ENCODE results near the gene C16orf95. TPM values are rescaled to one million over a fixed set of nuclear protein-coding genes. Genes with fewer than 3 reads are reported as not detected.

C16orf95 gene
- total RNA-seq, 1 donor from 2014 or later, result 1.7 TPM

- H3K4me3 ChIP-seq (ENCODE audit: low read depth, low read length), result no peak overlapping the region
- TF ChIP-seq, protein P1, sequence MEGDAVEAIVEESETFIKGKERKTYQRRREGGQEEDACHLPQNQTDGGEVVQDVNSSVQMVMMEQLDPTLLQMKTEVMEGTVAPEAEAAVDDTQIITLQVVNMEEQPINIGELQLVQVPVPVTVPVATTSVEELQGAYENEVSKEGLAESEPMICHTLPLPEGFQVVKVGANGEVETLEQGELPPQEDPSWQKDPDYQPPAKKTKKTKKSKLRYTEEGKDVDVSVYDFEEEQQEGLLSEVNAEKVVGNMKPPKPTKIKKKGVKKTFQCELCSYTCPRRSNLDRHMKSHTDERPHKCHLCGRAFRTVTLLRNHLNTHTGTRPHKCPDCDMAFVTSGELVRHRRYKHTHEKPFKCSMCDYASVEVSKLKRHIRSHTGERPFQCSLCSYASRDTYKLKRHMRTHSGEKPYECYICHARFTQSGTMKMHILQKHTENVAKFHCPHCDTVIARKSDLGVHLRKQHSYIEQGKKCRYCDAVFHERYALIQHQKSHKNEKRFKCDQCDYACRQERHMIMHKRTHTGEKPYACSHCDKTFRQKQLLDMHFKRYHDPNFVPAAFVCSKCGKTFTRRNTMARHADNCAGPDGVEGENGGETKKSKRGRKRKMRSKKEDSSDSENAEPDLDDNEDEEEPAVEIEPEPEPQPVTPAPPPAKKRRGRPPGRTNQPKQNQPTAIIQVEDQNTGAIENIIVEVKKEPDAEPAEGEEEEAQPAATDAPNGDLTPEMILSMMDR (conservative IDR thresholded peaks at IDR 0.05; ENCODE audit: low read depth, low read length), result no peak
- no peak for DNase-seq (ENCODE audit: low read depth)
These were observed 14.1 kb upstream of the C16orf95 start for GRCh38 chr16:87331241-87331801.

GRCh38 chr16:87330646-87331045 is 13.5 kb upstream of the C16orf95 start:
- DNase-seq (ENCODE audit: low read depth), result no peak
- H3K4me3 ChIP-seq (ENCODE audit: low read depth, low read length), result no peak overlapping the region
- TF ChIP-seq, protein P1 (conservative IDR thresholded peaks at IDR 0.05; ENCODE audit: low read depth, low read length), result no peak

GRCh38 chr16:87330257-87330624 is 13.0 kb upstream of the C16orf95 start:
- no peak overlapping the region for H3K4me3 ChIP-seq (ENCODE audit: low read depth, low read length)
- TF ChIP-seq, protein P1 (conservative IDR thresholded peaks at IDR 0.05; ENCODE audit: low read depth, low read length), result no peak
- DNase-seq (ENCODE audit: low read depth), result no peak

DNA sequence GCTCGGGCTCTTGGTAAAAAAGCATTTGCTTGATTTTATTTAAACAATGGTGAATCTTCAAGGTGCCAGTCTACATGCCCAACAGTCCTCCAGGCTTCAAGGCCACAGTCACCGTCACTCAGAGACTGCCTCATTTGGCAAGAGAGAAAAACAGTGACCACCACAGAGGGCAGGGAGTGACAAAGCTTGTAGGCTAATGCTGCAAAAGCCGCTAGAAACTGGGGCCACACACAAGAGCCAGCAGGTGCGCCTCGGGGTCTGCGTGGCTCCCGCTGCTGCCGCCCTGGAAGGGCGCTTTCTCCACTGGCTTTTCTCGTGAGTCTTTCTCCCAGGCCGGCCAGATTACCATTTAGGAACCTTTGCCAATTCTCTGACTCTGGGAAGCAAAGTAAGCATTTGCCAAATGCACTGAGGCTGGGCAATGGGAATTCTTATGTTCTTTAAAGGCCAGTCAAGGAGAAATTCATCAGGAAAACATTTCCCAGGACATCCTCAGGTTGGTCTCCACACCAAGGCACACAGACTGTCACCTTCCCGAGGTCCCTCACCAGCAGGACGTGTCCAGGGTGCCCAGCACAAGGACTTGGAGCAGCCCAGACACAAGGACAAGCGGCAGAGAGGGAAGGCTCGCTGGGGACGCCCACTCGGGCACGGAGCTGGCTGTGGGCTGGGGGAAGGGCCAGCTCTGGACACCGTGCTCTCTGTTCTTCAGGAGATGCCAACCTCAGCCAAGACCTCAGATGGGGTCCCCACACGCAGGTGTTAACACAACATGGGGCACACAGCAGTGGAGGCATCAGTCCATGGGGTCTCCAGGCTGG is 12.5 kb upstream of the C16orf95 start:
- no peak overlapping the region for H3K4me3 ChIP-seq (ENCODE audit: low read depth, low read length)
- DNase-seq (ENCODE audit: low read depth), result no peak
- TF ChIP-seq, protein P1 (conservative IDR thresholded peaks at IDR 0.05; ENCODE audit: low read depth, low read length), result no peak

DNA sequence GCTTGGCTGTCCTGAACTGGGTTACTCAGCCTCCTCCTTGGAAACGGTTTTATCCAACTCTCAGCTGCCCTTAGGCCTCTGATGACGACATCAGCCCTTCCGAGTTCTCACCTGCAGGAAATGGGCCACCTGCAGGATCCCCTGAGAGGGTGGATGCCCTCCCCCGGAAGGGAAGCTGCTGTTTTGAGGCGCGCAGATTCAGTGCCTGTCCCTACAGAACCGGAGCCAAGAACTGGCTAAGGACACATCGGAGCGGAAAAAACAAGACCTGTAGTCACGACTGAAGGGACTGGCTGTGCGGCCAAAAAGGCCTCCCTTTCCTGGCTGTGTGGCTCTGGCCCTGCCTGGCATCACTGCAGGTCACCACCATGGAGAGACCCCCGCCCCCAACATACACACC is 11.7 kb upstream of the C16orf95 start:
- no peak for DNase-seq (ENCODE audit: low read depth)

DNA sequence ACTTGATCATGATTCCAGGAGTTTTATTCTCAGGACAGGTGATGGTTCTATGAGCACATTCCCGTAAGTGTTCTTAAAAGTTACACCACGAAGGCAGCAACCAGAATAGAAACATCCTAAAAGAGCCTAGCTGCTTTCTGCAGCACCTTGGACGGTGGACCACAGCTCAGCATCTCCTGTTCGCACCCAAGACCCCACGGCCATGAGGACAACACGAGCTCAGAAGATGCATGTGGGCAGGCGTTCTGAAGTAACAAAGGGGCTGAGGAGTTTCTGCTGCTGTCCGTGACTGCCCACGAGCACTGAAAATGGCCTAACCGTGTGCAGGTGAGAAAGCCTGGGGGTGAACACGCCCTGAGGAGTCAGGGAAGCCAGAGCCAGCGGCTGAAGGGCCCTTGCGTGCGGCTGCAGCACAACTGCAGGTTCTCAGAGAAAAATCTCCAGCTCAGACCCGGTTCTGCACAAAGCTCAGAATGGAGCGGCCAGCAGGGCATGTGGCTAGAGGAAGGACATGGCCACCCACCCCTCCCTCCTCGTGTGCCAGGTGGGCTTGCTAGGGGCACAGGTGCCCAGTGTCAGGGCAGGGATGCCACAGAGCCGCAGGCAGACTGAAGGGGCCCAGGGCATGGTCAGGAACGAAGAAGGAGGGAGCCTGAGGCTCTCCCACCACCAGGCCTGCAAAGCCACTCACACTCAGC is 10.8 kb upstream of the C16orf95 start:
- DNase-seq (ENCODE audit: low read depth), result no peak
- TF ChIP-seq, protein P1 (conservative IDR thresholded peaks at IDR 0.05; ENCODE audit: low read depth, low read length), result no peak
- H3K4me3 ChIP-seq (ENCODE audit: low read depth, low read length), result no peak overlapping the region

More for the DNA sequence above, 11.7 kb upstream of the C16orf95 start:
- TF ChIP-seq, protein P1 (conservative IDR thresholded peaks at IDR 0.05; ENCODE audit: low read depth, low read length), result no peak
- no peak overlapping the region for H3K4me3 ChIP-seq (ENCODE audit: low read depth, low read length)
